GM18517 (cell line): Measurements from ENCODE around the gene PARP14.
"Not testable (repeated sequence)": the region's sequence is repeated elsewhere in the genome, so short reads cannot be mapped to it uniquely, and the experiment has no call there.

ENCODE experiments used
- ATAC-seq: cut with Tn5 transposase; IDR thresholded peaks from one replicate; pipeline ENCODE4 v1.9.1; 2021; ENCODE audit warnings: mild to moderate bottlenecking, moderate library complexity; ENCODE audit not compliant: unreplicated experiment

The PARP14 gene

GRCh38 chr3:122680475-122681283 lies at the start of gene PARP14:
Gene PARP14 (plus strand): TSS chr3:122680839. CDS start chr3:122680884, 45 bp downstream.
- ATAC-seq, result peak; percentile 35

GRCh38 chr3:122635789-122636188 lies 44.9 kb upstream of the PARP14 start:
- ATAC-seq, result no peak

GRCh38 chr3:122636697-122637096 lies 43.9 kb upstream of the PARP14 start:
- no peak for ATAC-seq

- no peak for ATAC-seq
Measured at GRCh38 chr3:122640437-122640999, 40.1 kb upstream of the PARP14 start.

- no peak for ATAC-seq
Measured at GRCh38 chr3:122642935-122643334, 37.7 kb upstream of the PARP14 start.

- no peak for ATAC-seq
Measured at GRCh38 chr3:122646146-122646988, 34.3 kb upstream of the PARP14 start.

- ATAC-seq, result not testable (repeated sequence)
Measured at GRCh38 chr3:122651233-122651907, 29.3 kb upstream of the PARP14 start.

- not testable (repeated sequence) for ATAC-seq
Measured at GRCh38 chr3:122651962-122652361, 28.7 kb upstream of the PARP14 start.

- not testable (repeated sequence) for ATAC-seq
Measured at GRCh38 chr3:122658336-122658735, 22.3 kb upstream of the PARP14 start.

GRCh38 chr3:122660297-122660974 lies 20.2 kb upstream of the PARP14 start:
- no peak for ATAC-seq

- peak; percentile 51 for ATAC-seq
Measured at GRCh38 chr3:122661633-122662032, 19.0 kb upstream of the PARP14 start.

GRCh38 chr3:122662505-122662904 lies 18.1 kb upstream of the PARP14 start:
- no peak for ATAC-seq

- no peak for ATAC-seq
Measured at GRCh38 chr3:122665226-122665786, 15.3 kb upstream of the PARP14 start.

- ATAC-seq, result no peak
Measured at GRCh38 chr3:122665881-122666280, 14.8 kb upstream of the PARP14 start.

- peak; percentile 86 for ATAC-seq
Measured at GRCh38 chr3:122668930-122669730, 11.5 kb upstream of the PARP14 start.

- no peak for ATAC-seq
Measured at GRCh38 chr3:122671553-122671952, 9.1 kb upstream of the PARP14 start.

- ATAC-seq, result no peak
Measured at GRCh38 chr3:122674339-122674738, 6.3 kb upstream of the PARP14 start.

GRCh38 chr3:122676759-122677158 lies 3.9 kb upstream of the PARP14 start:
- ATAC-seq, result no peak

GRCh38 chr3:122677216-122677615 lies 3.4 kb upstream of the PARP14 start:
- no peak for ATAC-seq
